RPMI8226 (cell line): ENCODE measurements around the gene HHAT.
A peak's percentile ranks its signal among the peaks of the same experiment; 100 is the strongest.

Source experiments
- DNase-seq: peaks from one replicate; pipeline ENCODE4 v3.0.0-alpha.2; 2015

HHAT gene

DNA sequence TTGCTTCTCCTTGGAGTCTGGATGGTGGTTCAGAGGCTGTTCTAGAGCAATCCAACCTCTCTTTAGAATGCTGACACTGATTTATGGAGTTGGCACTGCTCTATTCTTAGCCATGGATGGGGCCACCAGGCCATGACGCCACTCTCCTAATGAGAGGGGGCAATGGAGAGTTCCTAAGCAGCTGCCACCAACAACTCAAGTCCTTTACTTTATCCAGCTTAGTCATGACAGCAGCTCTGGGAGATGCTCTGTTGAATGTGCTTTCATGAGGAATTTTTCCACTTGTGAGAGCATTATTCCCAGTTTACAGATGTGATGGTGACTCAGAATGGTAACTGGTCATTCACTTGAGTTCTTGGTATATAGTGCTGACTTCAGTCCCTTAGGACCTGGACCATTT lies 366.3 kb downstream of the HHAT start:
- DNase-seq: no peak

- DNase-seq: peak; percentile 10
Measured at GRCh38 chr1:210696709-210697108, 368.0 kb downstream of the HHAT start.

- DNase-seq: no peak
Measured at GRCh38 chr1:210697185-210697584, 368.5 kb downstream of the HHAT start.

- no peak for DNase-seq
Measured at GRCh38 chr1:210698661-210699060, 370.0 kb downstream of the HHAT start.

GRCh38 chr1:210700083-210700482 lies 371.4 kb downstream of the HHAT start:
- DNase-seq: no peak

DNA sequence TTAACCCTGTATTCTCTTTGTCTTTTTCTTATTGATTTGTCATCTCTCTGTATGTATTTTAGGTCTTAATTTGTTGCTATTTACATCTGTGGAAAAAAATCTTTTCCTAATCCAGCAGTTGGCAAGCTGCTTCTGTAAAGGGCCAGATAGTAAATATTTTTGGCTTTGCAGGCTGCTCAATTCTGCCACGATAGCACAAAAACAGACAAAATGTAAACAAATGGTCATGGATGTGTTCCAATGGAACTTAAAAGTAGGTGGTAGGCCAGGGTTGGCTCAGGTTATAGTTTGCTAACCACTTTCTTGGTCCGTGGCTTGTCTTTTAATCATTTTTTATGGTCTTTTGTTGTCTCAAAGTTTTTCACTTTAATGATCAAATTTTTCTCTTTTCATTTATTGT lies 371.8 kb downstream of the HHAT start:
- DNase-seq: no peak

DNA sequence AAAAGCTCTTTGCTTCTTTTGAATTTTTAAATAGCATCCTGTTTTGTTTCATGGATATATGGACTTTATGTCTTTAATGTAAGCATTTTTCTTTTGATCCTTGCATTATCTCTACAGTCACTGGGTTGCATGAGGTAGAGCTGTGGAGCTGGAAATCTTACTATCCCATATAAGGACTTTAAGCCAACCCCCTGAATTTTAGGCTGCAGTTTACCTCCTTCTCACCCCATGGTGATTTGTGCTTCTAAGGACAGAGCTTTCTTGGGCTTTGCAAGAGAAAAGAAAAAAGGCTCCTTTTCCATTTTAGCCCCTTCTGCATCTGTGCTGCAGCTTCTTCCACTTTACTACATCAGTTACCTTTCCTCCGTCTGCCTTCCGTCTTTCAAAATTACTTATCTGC lies 373.8 kb downstream of the HHAT start:
- no peak for DNase-seq

DNA sequence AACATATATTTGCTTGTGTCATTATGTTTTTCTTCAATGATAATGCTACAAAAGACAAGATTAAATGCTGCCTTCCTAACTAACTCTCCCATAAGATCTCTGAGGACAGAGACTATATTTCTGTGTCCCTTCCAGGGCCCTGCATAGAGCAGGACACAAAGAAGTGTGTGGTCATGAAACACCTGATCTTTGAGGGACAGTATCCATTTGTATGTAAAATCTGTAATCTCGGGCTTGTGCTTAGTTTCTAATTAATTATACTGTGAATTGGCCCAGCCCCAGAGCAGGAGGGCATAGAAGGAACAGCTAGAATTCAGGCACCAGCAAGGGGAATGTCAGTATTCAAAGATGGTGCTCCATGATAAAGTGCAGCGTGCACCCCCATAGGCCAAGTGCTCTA lies 374.9 kb downstream of the HHAT start:
- no peak for DNase-seq

DNA sequence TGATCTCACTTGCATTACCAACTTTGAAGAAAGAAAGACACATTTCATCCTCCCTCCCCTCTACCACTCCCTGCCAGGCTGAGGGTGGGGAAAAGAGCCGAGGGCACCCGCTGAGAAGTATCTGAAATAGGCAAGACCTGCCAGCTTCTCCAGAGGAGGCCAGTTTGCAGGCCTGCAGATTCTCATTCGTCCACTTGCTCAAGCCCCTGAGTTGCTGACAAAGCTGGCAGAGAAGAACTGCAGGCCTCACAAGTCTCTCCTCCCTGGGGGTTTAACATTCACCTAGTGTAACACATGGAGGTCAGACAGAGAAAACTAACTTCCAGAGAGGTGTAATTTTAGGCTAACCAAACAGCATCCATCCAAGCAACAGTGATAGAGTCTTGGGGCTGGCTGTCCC lies 376.4 kb downstream of the HHAT start:
- DNase-seq: no peak

GRCh38 chr1:210706246-210706645 lies 377.5 kb downstream of the HHAT start:
- DNase-seq: no peak

GRCh38 chr1:210707300-210708240 lies 378.9 kb downstream of the HHAT start:
- no peak for DNase-seq

DNA sequence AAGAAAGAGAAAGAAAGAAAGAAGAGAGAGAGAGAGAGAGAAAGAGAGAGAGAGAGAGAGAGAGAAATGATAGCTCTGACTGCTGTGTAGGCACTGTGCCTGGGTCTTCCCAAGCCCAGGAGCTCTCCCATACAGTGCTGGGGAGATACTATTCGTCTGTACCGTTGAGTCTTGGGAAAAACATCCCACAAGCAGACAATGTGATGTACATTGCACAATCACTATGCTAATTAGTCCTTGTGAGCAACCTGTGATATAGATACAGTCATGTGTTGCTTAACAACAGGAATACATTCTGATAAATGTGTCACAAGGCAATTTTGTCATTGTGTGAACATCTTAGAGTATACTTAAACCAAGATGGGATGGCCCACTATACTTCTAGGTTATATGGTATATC lies 381.0 kb downstream of the HHAT start:
- no peak for DNase-seq

- no peak for DNase-seq
Measured at GRCh38 chr1:210711825-210712612, 383.3 kb downstream of the HHAT start.

- no peak for DNase-seq
Measured at GRCh38 chr1:210715072-210715471, 386.4 kb downstream of the HHAT start.

GRCh38 chr1:210722410-210723081 lies 393.8 kb downstream of the HHAT start:
- no peak for DNase-seq

DNA sequence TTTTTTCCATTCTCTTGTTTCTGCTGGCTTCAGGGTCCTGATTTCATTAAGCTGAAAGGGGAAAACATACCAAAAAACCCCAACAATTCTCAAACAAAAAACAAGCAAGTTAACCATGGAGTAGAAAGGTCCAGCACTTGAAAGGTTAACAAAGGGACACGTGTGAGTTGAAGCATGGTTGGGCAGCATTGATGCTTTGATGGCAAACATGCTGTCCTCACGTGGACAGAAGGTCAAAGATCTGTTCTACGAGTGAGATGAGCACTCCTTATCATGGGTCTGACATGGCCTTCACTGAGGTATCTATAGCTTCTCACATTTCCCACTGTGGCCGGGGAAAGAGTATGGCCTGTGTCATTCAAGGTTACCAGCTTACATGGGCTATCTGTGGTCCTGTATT lies 394.9 kb downstream of the HHAT start:
- no peak for DNase-seq

DNA sequence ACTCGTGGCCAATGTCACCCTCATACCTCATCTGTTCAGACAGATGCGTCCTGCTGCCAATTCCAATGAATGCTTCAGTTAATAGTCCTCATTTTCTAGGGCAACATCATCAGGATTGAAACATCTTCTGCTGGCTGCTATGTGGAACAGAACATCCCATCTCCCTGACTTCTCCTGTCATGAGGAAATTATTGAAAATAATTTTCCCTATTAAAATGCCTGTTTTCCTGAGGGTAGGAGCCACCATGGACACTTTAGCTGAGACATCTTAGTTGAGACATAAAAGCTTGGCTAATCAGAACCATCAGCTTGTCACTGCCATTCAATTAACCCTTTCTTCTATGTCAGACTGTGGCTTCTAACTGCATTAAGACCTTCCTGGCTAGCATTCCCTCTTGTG lies 396.1 kb downstream of the HHAT start:
- DNase-seq: no peak
